Bronchial epithelial cell (primary cell): Measurements from ENCODE around the gene STEAP1B. TPM values are rescaled to one million over a fixed set of nuclear protein-coding genes. Genes with fewer than 3 reads are reported as not detected.
"Not testable (repeated sequence)": the region's sequence is repeated elsewhere in the genome, so short reads cannot be mapped to it uniquely, and the experiment has no call there.

ENCODE experiments used
- DNase-seq: peaks from one replicate; pipeline ENCODE4 v3.0.0-alpha.2; 2010; ENCODE audit warnings: low read depth
- FAIRE-seq: peaks from 2 replicates; lab custom pipeline; 2011; peaks lifted over from hg19 to GRCh38; lab: Jason Lieb, UNC
- H3K27me3 ChIP-seq: 2 replicates; pipeline ENCODE4 v1.5.1; 2011; ENCODE audit warnings: low read length; ENCODE audit not compliant: control insufficient read depth, insufficient read depth
- H3K36me3 ChIP-seq: 2 replicates; pipeline ENCODE4 v1.5.1; 2011; ENCODE audit warnings: low read length; ENCODE audit not compliant: control insufficient read depth, insufficient read depth
- H3K4me3 ChIP-seq: 2 replicates; pipeline ENCODE4 v1.5.1; 2011; ENCODE audit warnings: mild to moderate bottlenecking, low read depth, low read length, control low read depth
- CTCF ChIP-seq: IDR thresholded peaks from 2 replicates; pipeline ENCODE4 v1.5.1; 2011; ENCODE audit warnings: mild to moderate bottlenecking, moderate library complexity, low read length, control low read depth, inconsistent platforms; ENCODE audit not compliant: insufficient read depth, severe bottlenecking
- total RNA-seq: library from RNA; depleted of rRNA; stranded (reverse); fragments of >200 nt; gene quantifications from 2 replicates; pipeline ENCODE4 v1.2.1, GENCODE V29; 2014

Gene STEAP1B
- total RNA-seq, 1 donor from 2014 or later: 3.7 TPM

GRCh38 chr7:22544245-22544644 lies 44.3 kb upstream of the STEAP1B start:
- peaks cover 5% of the 10 kb centered on the region for H3K27me3 ChIP-seq
- H3K36me3 ChIP-seq: no peaks in the 10 kb centered on the region
- no peak overlapping the region for H3K4me3 ChIP-seq
- DNase-seq (no peak), FAIRE-seq (no peak)
- TF ChIP-seq CTCF: no peak

DNA sequence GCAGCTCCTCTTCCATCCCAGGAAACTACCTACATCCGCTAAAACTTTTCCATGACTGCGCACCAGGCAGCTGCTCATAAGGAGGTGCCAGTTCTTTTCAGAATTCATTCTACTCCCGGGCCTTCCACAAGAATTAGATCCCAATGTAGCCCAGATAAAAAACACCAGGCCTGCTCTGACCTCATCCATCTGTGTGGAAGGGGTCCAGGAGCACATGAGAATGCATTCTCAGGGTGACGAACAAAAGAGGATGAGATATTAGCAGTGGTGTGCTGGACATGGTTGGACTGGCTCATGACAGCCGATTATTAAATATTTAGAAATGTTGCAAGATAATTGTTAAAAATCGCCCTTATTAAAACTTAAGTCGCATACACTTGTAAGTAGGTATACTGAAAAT lies 43.2 kb upstream of the STEAP1B start:
- DNase-seq (no peak), FAIRE-seq (no peak)
- no peak for TF ChIP-seq CTCF
- H3K4me3 ChIP-seq: no peak overlapping the region
- H3K27me3 ChIP-seq: peaks cover 5% of the 10 kb centered on the region
- H3K36me3 ChIP-seq: no peaks in the 10 kb centered on the region

- no peak for FAIRE-seq
- no peak for DNase-seq
- Histone ChIP-seq H3K4me3 (no peak overlapping the region), H3K27me3 (peaks cover 5% of the 10 kb centered on the region), H3K36me3 (no peaks in the 10 kb centered on the region)
- no peak for TF ChIP-seq CTCF
Measured at GRCh38 chr7:22542669-22543068, 42.7 kb upstream of the STEAP1B start.

GRCh38 chr7:22542254-22542653 lies 42.3 kb upstream of the STEAP1B start:
- FAIRE-seq: no peak
- no peak for TF ChIP-seq CTCF
- H3K27me3 ChIP-seq: peaks cover 5% of the 10 kb centered on the region
- no peaks in the 10 kb centered on the region for H3K36me3 ChIP-seq
- no peak for DNase-seq
- H3K4me3 ChIP-seq: no peak overlapping the region

GRCh38 chr7:22541789-22542188 lies 41.8 kb upstream of the STEAP1B start:
- FAIRE-seq: no peak

GRCh38 chr7:22528537-22528936 lies 28.5 kb upstream of the STEAP1B start:
- not testable (repeated sequence) for DNase-seq, H3K4me3 ChIP-seq, FAIRE-seq, H3K36me3 ChIP-seq, H3K27me3 ChIP-seq

More at GRCh38 chr7:22541789-22542188, 41.8 kb upstream of the STEAP1B start:
- H3K27me3 ChIP-seq: peaks cover 5% of the 10 kb centered on the region
- H3K36me3 ChIP-seq: no peaks in the 10 kb centered on the region
- H3K4me3 ChIP-seq: no peak overlapping the region
- TF ChIP-seq CTCF: no peak
- no peak for DNase-seq

DNA sequence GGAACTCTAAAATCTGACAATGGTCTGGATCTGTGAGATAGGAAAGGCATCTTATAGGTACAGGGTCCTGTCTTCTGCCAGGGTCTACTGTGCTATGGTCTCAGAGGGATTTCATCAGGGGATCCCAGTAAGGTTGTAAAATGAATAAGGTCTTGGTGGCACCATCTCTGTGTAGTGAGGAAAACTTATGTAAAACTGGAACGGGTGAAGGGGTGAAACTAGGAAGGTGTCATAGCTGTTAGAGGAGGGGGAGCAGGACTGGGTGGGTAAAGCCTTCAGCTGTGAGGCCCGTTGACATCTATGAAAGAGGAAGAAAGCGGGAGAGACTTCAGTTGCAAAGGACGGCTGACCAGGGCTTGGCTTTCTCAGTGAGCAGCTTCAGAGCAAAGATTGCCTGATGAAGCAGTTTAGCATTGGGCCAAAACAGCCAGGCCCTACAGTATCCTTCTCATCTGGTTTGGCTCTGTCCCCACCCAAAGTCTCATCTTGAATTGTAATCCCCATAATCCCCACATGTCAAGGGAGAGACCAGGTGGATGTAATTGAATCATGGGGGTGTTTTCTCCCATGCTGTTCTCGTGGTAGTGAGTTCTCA lies 24.5 kb upstream of the STEAP1B start:
- not testable (repeated sequence) for H3K36me3 ChIP-seq, FAIRE-seq, H3K27me3 ChIP-seq, DNase-seq, H3K4me3 ChIP-seq

DNA sequence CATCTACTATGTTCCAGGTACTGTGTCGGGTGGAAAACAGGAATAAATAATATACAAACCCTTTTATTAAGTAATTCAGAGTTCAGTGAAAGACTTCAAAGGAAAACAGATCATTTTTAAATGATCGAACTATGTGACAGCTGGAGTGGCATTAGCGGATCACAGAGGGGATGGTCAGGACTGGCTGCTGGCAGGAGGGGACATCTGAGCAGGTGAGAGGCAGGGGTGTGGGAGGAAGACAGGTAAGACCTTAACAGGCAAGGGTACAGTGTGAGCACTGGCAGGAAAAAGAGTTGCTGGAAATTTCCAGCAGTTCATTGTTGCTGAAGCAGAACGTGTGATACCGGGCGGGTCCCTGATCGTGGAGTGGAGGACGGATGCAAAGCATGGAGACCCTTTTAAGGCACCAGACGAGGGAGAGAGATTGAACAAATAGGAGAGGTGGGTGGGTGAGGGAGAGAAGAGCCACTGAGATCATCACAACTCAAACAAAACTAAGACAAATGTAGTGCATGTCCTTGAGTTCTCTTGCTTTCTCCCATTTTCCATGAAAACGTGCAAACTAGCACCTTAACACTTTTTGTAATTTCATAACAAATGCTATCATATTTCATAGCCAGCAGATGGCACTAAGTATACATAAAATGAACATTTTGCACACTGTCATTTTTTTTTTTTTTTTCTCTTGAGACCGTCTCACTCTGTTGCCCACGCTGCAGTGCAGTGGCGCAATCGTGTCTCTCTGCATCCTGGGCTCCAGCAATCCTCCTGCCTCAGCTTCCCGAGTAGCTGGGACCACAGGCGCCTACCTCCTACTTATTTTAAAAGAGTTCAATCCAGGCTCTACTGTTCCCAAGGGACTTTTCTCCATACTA lies 23.7 kb upstream of the STEAP1B start:
- peak; percentile 61 for DNase-seq
- H3K36me3 ChIP-seq, FAIRE-seq, H3K27me3 ChIP-seq, H3K4me3 ChIP-seq: not testable (repeated sequence)

DNA sequence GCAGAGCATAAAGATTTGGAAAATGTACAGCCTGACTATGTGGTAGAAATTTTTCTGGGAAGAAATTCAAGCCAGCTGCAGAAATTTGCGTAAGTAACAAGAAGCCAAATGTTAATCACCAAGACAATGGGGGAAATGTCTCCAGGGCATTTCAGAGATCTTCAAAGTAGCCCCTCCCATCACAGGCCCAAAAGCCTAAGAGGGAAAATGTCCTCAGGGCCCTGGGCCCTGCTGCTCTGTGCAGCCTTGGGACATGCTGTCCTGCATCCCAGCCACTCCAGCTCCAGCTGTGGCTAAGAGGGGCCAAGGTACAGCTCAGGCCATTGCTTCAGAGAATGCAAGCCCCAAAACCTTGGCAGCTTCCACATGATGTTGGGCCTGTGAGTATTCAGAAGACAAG lies 19.6 kb upstream of the STEAP1B start:
- H3K27me3 ChIP-seq, H3K36me3 ChIP-seq, H3K4me3 ChIP-seq, FAIRE-seq, DNase-seq: not testable (repeated sequence)
